Measurements from ENCODE around the gene TTLL11. TPM values are rescaled to one million over a fixed set of nuclear protein-coding genes. Genes with fewer than 3 reads are reported as not detected.

The TTLL11 gene
- polyA plus RNA-seq, 1 donor (not counting 4 experiments of a cell fraction or from before 2014, with no cell fraction given): 8.0 TPM

DNA sequence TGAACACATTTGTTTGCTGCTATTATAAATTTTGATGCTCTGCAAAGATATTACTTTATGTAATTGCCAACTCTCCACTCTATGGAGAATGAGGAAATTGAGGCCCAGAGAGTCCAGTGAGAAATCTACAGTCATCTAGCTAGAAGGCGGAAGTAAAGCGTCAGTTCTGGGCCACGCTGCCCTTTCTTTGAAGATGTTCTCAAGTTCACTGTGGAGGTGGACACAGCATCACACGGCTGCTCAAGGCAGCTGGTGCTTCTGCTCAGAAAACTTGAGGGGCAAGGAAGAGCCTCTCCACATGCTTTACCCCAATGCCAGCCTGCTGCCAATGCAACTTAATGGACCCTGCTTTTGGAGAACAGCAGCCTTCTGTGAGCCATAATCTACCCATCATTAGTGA is 96.3 kb downstream of the TTLL11 start:
- no peak overlapping the region for H3K4me3 ChIP-seq (ENCODE audit: control insufficient read depth in 2 of 3, extremely low read depth in 1 of 3, insufficient read depth in 2 of 3, low read depth in 1 of 3, low read length in 3 of 3)

GRCh38 chr9:121995997-121996396 is 97.1 kb downstream of the TTLL11 start:
- FAIRE-seq (no peak), DNase-seq (ENCODE audit: low read depth, low spot score) (no peak)
- Histone ChIP-seq H3K27ac (ENCODE audit: control insufficient read depth, insufficient read depth, low read length) (no peak overlapping the region), H3K4me3 (ENCODE audit: control insufficient read depth in 2 of 3, extremely low read depth in 1 of 3, insufficient read depth in 2 of 3, low read depth in 1 of 3, low read length in 3 of 3) (no peak overlapping the region), H2AFZ (ENCODE audit: control insufficient read depth, low read length) (no peak overlapping the region), H3K36me3 (ENCODE audit: control insufficient read depth in 2 of 2, extremely low read depth in 1 of 2, insufficient read depth in 2 of 2, low read length in 2 of 2) (no peaks in the 10 kb centered on the region), H3K4me1 (ENCODE audit: control insufficient read depth, extremely low read depth, insufficient read depth, low read length) (no peaks in the 10 kb centered on the region), H3K79me2 (ENCODE audit: control insufficient read depth, insufficient read depth, low read length) (no peaks in the 10 kb centered on the region), H3K27me3 (ENCODE audit: control insufficient read depth, extremely low read depth, insufficient read depth, low read length) (no peaks in the 10 kb centered on the region), H3K9me1 (ENCODE audit: control insufficient read depth, extremely low read depth, insufficient read depth, low read length) (no peaks in the 10 kb centered on the region), H3K9ac (ENCODE audit: control insufficient read depth, extremely low read depth, insufficient read depth, low read length) (no peak overlapping the region), H3K4me2 (ENCODE audit: control insufficient read depth, extremely low read depth, insufficient read depth, low read depth, low read length) (no peak overlapping the region), H3K9me3 (ENCODE audit: control insufficient read depth, low read depth, low read length) (no peaks in the 10 kb centered on the region), H4K20me1 (ENCODE audit: control insufficient read depth, extremely low read depth, insufficient read depth, low read length) (no peaks in the 10 kb centered on the region)
- no peak for TF ChIP-seq EZH2 (IDR thresholded peaks at IDR 0.05; ENCODE audit: low read length)
- TF ChIP-seq, protein P1, sequence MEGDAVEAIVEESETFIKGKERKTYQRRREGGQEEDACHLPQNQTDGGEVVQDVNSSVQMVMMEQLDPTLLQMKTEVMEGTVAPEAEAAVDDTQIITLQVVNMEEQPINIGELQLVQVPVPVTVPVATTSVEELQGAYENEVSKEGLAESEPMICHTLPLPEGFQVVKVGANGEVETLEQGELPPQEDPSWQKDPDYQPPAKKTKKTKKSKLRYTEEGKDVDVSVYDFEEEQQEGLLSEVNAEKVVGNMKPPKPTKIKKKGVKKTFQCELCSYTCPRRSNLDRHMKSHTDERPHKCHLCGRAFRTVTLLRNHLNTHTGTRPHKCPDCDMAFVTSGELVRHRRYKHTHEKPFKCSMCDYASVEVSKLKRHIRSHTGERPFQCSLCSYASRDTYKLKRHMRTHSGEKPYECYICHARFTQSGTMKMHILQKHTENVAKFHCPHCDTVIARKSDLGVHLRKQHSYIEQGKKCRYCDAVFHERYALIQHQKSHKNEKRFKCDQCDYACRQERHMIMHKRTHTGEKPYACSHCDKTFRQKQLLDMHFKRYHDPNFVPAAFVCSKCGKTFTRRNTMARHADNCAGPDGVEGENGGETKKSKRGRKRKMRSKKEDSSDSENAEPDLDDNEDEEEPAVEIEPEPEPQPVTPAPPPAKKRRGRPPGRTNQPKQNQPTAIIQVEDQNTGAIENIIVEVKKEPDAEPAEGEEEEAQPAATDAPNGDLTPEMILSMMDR (optimal IDR thresholded peaks at IDR 0.05 in 1 of 3, IDR thresholded peaks at IDR 0.05 in 1 of 3, conservative IDR thresholded peaks at IDR 0.05 in 1 of 3; ENCODE audit: extremely low read depth in 1 of 3, insufficient read depth in 2 of 3, low read length in 3 of 3): no peak
- dilution Hi-C loops (cut with MboI; ENCODE audit: extremely low pct_ligation_motif_present, low sequenced_read_pairs): no loop called here

More for the DNA sequence above, 96.3 kb downstream of the TTLL11 start:
- dilution Hi-C loops (cut with MboI; ENCODE audit: extremely low pct_ligation_motif_present, low sequenced_read_pairs): no loop called here
- no peaks in the 10 kb centered on the region for H3K9me1 ChIP-seq (ENCODE audit: control insufficient read depth, extremely low read depth, insufficient read depth, low read length)
- no peaks in the 10 kb centered on the region for H3K9me3 ChIP-seq (ENCODE audit: control insufficient read depth, low read depth, low read length)
- no peak for FAIRE-seq
- H3K79me2 ChIP-seq (ENCODE audit: control insufficient read depth, insufficient read depth, low read length): no peaks in the 10 kb centered on the region
- TF ChIP-seq, protein P1 (optimal IDR thresholded peaks at IDR 0.05 in 1 of 3, IDR thresholded peaks at IDR 0.05 in 1 of 3, conservative IDR thresholded peaks at IDR 0.05 in 1 of 3; ENCODE audit: extremely low read depth in 1 of 3, insufficient read depth in 2 of 3, low read length in 3 of 3): no peak
- TF ChIP-seq EZH2 (IDR thresholded peaks at IDR 0.05; ENCODE audit: low read length): no peak
- no peaks in the 10 kb centered on the region for H3K27me3 ChIP-seq (ENCODE audit: control insufficient read depth, extremely low read depth, insufficient read depth, low read length)
- no peak overlapping the region for H3K27ac ChIP-seq (ENCODE audit: control insufficient read depth, insufficient read depth, low read length)
- no peak overlapping the region for H3K9ac ChIP-seq (ENCODE audit: control insufficient read depth, extremely low read depth, insufficient read depth, low read length)
- no peaks in the 10 kb centered on the region for H4K20me1 ChIP-seq (ENCODE audit: control insufficient read depth, extremely low read depth, insufficient read depth, low read length)
- H3K4me2 ChIP-seq (ENCODE audit: control insufficient read depth, extremely low read depth, insufficient read depth, low read depth, low read length): no peak overlapping the region
- no peak overlapping the region for H2AFZ ChIP-seq (ENCODE audit: control insufficient read depth, low read length)
- DNase-seq (ENCODE audit: low read depth, low spot score): no peak
- no peaks in the 10 kb centered on the region for H3K36me3 ChIP-seq (ENCODE audit: control insufficient read depth in 2 of 2, extremely low read depth in 1 of 2, insufficient read depth in 2 of 2, low read length in 2 of 2)
- H3K4me1 ChIP-seq (ENCODE audit: control insufficient read depth, extremely low read depth, insufficient read depth, low read length): no peaks in the 10 kb centered on the region

Data from keratinocyte (primary cell).